ENCODE measurements around the gene PLPPR5.

PLPPR5 gene

DNA sequence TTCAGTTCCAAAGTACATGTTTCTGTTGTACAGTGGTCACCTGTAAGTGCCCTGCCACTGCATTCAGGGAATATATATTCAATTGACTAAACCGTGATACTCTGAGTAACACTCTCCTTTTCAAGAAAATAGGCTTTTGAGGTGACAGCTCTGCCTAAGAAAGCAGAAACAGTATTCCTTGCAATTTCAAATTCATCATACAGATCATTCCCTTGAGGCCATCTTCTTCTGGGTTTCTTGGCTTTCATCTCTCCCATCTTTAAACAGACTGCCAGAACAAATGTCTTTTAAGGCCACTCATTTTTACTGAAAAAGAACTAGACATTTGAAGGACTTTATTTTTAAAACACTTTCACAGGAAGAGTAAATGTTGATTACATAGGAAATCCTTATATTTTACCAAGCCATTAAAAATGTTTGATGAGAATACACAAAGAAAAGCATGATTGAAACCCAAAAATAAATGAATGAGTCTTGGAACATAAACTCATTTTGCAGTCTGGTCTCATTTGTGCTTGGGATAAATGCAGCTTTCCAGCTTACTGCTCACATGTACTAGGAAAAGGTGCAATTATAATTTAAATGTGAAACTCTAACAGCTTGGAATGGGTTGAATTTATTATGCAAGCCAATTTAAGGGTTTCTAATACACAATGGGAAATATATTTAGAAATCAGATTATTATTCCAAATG lies 34.7 kb downstream of the PLPPR5 start:
- DNase-seq (ENCODE audit: low spot score) = no peak

DNA sequence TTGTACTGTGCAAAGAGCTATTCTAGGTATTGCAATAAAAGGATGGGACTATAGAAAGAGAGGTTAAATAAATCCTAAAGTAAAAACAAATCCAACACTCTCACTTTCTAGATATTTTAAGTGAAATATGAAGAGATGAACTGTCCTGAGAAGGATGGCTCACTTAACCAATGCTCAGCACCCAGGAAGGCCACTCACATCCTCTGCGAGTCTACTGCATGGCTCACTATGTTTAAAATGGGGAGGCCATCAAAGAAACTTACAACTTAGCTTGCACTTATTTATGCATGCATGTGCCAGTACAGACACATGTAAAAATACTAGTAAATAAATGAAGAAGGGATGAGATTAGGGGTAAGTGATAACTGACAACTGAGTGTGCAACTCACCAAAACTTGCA lies 37.5 kb downstream of the PLPPR5 start:
- no peak for DNase-seq (ENCODE audit: low spot score)

DNA sequence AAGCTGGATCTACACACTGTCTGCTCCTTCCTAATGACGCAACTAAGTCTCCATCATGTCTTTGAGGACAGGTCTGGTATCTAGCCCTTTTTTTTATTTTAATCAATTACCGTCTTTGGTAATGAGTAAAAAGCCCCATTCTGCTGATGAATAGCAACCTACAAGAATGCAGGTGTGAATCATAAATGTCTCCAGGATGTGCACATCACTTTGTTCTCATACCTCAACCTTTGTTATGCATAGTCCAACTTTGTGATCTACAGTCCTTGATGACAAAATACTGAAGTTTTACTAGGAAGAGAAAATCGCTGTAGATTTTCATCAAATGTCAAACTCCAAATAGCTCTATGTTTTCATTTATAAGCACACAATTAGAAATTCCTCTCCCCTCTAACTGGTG lies 39.3 kb downstream of the PLPPR5 start:
- no peak for DNase-seq (ENCODE audit: low spot score)

DNA sequence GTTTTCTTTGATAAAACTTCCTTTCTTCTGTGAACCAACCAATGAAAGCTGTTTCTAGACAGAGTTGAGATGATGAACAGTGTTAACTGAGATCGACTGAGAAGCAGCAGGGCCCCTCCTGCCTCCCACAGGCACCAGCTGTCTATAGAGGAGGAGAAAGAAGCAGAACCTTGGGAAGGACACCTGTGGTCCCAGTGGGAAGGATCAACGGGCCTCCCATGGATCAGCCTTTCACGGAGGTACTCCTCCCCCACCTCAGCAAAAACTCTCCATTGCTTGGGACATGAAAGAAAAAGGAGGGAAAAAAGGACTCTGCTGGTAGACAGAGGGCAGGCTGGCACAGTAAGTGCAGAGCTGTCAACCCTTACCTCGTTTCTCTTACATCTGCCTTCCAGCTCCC lies 40.5 kb downstream of the PLPPR5 start:
- DNase-seq (ENCODE audit: low spot score) = no peak

DNA sequence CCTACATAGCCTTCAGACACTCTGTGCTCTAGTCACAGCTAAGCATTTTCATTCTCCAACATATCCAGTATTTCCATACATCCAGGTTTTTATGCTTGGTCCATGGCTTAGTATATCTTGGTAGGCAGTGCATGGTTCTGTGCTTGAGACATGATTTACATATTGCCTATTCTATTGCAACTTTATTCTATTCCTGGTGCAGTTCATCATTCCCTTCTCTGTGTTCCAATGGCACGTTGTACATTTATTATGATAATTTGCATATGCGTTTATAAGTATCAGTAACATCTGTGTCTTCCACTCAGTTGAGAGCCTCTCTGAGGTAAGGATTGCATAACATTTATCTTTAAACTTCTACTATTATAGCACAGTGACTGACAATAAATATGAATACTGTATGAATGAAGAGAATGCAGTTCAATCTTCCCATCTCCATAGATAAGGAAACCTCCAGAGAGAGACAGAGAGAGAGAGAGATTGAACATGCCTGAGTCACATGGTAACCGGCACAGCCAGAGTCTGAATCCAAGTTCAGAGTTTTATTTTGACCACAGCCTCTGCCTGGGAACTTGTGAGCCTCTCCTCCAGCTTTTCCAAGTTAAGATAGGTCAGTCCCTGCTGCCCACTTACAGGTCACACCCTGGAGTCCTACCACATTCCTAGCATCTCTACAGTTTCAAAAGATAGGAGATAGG lies 41.5 kb downstream of the PLPPR5 start:
- no peak for DNase-seq (ENCODE audit: low spot score)

DNA sequence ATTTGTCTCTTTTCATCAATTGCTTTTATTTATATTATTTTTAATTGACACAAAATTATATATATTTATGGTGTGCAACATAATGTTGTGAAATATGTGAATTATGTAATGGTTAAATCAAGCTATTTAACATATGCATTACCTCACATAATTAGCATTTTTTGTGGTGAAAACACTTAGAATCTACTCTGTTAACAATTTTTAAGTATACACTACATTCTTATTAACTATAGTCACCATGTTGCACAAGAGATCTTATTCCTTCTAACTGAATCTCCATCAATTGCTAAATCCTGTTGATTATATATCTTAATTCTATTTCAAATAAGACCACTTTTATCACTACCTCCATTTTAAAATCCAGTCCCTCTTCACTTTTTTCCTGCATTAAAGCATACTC lies 42.5 kb downstream of the PLPPR5 start:
- no peak for DNase-seq (ENCODE audit: low spot score)

DNA sequence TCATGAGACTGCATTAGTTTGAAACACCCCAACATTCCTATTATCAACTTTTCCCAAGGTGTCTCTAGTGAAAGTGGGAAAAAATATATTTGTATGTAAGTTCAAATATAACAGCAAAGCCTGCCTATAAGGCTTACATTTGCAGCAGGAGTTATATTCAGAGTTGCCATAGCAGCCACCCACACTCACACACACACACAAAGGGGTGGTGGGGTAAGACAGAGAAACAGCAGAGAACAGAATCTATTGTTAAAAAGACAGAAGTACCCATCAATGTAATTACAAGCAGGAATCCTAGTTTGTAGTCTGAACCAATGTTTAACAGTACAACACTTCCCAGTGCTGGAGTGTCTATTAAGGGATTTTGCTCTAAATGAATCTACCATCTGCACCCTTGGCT lies 55.0 kb downstream of the PLPPR5 start:
- DNase-seq (ENCODE audit: low spot score) = no peak

DNA sequence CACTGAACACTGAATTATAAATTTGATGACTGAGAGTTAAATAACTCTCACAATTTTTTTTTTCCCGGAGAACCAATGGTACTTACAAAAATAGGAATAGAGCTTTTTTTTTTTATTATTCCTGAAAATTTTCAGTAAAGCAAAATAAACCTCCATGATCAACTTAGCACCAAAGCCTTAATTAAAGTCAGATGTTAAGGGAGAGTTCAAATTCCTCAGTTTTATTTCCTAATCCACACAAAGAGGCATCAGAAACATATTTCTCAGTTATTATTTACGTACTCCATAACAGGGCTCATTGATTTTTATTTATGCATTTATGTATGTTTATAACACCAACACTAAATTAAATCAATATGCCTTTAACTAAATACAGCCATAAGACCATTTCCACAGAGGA lies 55.5 kb downstream of the PLPPR5 start:
- DNase-seq (ENCODE audit: low spot score) = no peak

DNA sequence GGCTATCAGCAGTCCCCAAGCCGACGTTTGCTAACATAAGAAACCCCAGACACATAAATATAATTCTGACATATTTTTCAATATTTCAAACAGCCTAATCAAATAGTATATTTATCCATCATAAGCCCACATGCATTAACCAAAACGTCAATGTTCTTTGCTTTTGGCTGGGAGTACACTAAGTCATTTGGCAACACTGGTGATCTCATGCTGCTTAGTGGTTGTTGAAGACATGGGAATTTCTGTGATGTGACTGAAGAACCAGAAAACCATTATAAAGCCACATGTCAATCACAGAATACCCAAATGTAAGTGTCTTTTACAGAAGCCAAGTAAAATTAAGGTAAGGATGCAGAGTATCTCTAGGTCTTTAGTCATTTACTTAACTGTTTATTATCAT lies 57.6 kb downstream of the PLPPR5 start:
- DNase-seq (ENCODE audit: low spot score) = no peak

DNA sequence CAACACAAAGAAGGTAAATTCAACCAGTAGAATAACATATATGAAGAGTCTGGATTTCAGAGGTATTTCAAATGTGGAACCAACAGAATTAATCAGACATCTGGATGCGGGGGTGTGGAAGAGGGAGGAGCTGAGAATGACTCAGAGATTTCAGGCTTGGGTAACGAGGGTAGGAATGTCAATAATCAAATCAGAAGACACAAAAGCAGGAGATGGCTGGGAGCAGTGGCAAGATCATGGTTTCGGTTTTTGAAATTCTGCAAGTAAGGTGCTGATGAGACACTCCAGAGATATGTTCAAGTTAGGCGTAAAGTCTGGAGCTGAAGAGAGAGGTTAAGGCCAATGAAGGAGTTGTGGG lies 64.0 kb downstream of the PLPPR5 start:
- DNase-seq (ENCODE audit: low spot score) = no peak

DNA sequence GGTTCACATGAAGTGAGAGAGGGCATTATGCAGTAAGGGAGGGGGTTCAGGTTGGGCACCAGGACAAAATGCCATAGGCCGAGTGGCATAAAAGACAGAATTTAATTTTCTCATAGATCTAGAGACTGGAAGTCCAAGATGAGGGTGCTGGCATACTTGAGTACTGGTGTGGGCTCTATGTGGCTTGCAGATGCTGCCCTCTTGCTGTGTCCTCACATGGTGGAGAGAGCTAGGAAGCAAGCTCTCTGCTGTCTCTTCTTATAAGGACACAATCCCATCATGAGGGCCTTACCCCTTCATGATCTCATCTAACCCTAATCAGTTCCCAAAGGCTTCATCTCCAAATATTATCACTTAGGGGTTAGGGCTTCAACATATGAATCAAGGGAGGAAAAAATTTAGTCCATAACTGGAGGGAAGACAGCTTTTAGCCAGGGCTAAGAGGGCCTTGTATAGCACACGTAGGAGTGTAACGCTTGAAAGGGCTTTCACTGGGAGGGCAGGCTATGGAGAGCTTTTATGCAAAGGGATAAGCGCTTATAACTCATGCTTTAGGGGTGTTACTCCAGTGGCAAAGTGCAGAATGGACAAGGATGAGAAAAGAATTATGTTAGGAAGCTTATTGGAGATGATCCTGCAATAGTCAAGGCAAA lies 64.5 kb downstream of the PLPPR5 start:
- no peak for DNase-seq (ENCODE audit: low spot score)

DNA sequence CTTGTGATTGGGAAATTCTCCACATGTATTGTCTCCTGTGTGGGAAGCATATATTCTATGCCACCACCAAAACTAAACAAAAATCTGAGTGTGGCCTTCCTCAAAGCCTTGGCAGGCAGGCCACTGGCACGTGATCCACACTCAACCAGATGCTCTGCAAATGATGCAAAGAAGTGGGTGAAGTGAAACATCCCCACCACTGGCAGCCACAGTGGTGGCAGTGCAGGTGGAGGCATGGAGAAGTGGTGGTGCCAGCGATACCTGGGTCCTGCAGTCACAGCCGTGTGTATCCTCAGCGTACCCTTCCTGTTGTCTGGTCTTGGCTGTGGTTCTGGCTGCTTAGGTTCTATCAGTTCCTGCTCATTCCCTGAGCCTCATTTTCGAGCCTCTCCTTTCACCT lies 65.2 kb downstream of the PLPPR5 start:
- no peak for DNase-seq (ENCODE audit: low spot score)

DNA sequence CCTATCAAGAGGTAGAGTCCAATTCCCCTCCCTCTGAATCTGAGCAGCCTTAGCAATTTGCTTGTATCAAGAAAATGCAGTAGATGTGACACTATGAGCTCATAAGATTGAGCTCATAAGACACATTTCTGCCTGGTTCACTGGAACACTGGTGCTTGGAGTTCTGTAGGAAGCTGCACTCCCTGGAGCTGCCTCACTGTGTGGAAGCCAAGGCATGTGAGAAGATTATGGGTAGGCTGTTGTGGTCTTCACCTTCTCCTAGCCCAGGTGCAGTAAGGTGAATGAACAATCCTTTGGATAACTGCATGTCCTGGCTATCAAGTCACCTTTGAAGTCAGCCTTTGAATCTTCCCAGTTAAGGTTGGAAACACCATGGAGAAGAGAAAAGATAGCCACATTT lies 67.3 kb downstream of the PLPPR5 start:
- no peak for DNase-seq (ENCODE audit: low spot score)

DNA sequence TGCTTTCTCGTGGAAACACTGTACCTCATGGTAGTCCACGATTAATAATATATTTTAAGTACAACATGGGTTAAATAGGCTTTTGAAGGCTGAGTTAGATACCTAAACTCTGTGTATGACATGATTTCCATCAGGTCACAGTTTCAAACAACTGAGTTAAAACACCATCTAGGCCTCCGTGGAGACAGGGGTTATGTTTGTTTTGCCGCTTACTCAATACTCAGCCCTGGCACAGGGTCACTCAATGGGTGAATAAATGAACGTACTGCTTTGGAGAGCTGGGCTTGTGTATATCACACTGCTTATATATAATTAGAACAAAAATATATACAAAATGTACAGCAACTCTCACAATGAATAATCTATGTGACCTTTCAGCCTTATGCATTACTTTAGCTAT lies 72.5 kb downstream of the PLPPR5 start:
- no peak for DNase-seq (ENCODE audit: low spot score)

DNA sequence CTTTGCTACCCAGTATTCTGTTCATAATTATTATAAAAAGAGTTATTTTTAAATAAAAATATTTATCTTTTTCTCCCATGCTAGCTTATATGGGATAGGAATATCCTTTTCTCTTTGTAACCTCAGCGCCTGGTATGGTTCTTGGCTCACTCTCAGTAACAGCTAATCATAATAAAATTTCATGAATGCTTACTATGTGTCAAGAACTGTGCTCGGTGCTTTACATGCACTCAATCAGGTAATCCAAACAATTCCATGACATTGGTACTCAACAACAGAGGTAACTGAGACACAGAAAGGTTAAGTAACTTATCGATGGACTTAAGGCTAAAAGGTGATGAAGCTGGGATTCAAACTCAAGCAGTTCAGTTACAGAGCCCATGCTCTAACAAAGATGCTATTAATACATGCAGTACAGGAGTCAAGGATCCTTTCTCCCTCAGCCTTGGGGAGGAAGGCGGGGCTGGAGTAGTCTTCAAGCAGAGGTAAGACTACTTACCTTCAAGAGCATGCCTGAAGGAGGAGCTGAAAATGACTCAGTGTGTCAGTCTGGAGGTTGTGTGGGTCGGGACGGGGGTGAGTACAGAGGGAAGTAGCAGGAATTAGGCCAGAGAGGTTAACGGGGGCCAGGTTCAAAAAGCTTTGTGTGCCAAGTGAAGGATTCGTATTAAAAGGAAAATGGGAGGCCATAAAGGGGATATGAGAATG lies 73.4 kb downstream of the PLPPR5 start:
- no peak for DNase-seq (ENCODE audit: low spot score)

DNA sequence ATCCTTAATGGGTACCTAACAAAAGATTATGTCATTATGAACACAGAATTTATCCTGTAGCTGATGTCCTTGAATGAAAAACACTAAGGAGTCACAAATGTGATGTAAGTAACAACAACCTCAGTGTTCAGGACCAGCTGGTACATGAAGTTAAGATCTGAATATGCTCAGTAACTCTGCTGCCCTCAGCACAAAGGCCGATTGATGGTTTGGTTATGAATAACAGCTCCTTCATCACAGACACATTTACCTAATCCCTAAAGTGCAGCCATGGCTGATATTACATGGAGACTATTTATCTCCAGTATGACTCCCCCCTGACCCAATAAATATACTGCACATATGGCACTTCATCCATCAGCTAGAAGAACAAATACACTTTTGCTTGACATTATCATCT lies 75.2 kb downstream of the PLPPR5 start:
- no peak for DNase-seq (ENCODE audit: low spot score)

DNA sequence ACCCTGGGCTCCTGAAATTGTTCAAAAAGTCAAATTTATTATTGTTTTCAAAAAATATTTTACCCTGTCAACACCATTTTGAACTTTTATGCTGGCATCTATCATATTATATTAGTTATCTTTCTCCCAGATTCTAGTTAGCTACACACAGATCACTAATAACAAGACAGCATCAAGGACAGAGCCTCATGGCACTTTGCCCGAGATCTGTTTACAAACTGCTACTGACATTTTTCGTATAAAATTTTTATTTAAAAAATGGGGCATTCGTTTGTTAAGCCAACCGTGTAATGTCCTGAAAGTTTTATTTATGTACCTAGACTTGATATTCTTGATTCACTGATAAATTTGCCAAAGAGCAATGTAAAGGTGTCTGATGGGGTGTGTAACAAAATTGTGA lies 78.1 kb downstream of the PLPPR5 start:
- no peak for DNase-seq (ENCODE audit: low spot score)

DNA sequence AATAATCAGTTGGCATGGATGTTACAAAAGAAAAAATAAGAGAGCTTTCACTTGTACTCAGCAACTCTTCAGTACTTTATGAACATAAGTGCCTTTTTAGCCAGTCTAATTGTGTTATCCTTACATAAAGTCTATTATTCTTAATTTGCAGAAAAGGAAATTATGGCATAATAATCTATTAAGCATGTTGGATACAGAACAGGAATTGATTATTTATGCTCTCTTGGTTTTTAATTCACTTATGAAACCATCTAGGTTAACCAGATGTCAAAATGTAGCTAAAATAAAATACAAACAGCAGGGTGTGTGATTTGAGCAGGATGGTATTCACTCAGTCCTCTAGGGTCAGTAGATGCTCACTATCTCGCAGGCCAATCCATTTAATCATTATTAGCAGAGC lies 79.7 kb downstream of the PLPPR5 start:
- no peak for DNase-seq (ENCODE audit: low spot score)

DNA sequence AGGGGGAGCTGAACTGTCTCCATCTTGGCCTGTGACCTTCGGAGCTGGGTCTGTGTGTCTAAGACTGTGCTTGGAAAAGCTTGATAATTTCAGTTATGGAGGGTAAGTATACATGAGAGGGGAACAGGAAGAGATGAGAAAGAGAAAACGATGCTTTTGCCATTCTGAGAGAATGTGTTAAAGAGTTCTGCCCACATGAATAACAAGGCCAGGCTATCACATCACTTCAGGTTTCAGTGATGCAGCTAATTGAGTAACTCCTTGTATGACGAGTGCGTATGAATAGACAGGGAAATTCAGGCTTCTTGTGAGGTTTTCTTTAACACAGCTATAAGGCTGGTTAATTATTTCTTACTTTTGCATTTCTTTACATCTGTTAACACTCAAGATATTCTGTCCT lies 81.0 kb downstream of the PLPPR5 start:
- DNase-seq (ENCODE audit: low spot score) = no peak

DNA sequence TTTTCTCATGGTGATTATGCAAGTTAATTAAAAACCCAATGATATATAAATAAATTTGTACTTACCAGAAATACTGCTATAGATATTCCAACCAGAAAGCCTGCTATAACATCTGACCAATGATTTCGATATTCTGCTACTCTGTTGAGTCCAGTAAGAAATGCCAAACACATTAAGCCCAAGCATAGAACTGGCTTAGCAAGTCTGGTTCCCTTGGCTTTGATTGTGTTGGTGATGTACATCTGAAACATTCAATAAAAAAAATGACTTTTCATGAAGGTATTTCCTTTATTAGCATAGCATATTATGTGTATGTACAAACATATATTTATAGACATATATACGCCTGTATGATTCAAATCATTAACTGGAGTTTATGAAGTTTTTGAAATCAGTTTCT lies 82.8 kb downstream of the PLPPR5 start:
- no peak for DNase-seq (ENCODE audit: low spot score)

DNA sequence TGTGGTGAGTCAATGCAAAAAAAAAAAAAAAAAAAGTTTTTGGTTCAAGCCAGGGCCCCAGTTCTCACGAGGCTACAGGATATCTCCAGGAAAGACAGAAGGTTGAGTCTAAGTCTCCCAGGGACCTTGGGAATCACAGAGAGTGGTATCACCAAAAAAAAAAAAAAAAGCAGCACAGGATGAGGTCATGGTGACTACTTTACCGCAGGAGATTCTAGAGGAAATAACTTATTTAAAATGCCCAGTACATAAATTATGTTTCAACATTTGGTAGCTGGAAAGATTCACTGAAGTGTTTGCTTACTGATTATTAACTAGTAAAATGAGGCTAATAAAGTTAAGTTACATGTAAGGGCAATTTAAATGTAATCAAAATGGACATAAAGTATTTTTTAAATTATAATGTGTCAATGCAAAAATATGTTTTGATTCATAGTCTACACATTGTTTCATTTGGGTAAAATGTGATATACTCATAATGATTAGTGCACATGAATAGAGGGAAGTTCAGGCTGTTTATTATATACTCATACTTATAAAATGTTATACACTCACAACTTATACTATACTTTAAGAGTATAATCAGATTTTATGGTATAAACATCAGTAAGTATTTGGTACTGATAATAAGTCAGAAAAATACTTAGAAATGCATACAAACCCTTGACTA lies 84.1 kb downstream of the PLPPR5 start:
- DNase-seq (ENCODE audit: low spot score) = no peak

DNA sequence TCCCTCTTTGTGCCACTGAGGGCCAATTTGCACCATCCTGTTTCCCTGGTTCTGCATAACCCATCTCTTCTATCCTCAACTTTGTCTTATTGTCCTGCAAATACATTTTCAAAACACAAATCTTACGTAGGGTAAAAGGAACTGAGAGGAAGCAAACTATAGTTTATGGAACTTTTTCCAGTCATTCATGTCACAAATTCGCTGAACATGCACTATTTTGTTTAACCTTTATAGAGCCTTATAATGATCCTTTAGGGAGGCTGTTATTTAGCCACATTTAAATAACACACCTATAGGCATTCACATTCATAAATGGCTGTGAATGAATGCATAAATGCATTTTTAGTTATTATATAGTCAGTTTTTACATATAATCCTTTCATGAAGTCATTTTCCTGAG lies 85.0 kb downstream of the PLPPR5 start:
- no peak for DNase-seq (ENCODE audit: low spot score)

DNA sequence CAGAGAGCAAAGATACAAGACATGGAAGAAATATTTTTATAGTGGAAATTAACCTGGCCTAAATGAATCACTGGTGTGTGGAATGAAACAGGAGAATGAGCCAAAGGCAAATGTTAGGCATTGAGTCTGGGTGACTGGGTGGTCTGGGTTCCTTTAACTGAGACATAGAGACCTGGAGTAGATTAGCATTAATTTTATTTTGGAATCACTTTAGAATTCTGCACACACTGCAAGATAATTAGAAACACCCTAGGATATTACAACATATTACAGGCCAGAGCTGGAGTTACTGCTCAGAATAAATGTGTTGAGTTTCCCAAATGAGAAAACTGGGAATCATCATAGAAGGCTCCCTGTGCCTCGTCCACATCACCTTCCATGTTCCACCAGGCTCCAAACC lies 85.5 kb downstream of the PLPPR5 start:
- DNase-seq (ENCODE audit: low spot score) = no peak

Measured in hematopoietic multipotent progenitor cell treated with erythropoietin and hydrocortisone succinate and interleukin-3 and kit ligand, for 15 days (in vitro differentiated cells).